Femur (tissue), 1 donor: Measurements from ENCODE around the gene SNX9.
"Not testable (repeated sequence)": the region's sequence is repeated elsewhere in the genome, so short reads cannot be mapped to it uniquely, and the experiment has no call there.

ENCODE experiments used
- DNase-seq: peaks from one replicate; pipeline ENCODE4 v3.0.0-alpha.2; 2017

SNX9 gene

GRCh38 chr6:157832250-157832967 lies 9.4 kb downstream of the SNX9 start:
- DNase-seq = no peak

- DNase-seq = no peak
Observed at GRCh38 chr6:157834549-157834948, 11.5 kb downstream of the SNX9 start.

- DNase-seq = no peak
Observed at GRCh38 chr6:157838718-157839430, 15.8 kb downstream of the SNX9 start.

- no peak for DNase-seq
Observed at GRCh38 chr6:157839606-157840005, 16.6 kb downstream of the SNX9 start.

GRCh38 chr6:157840261-157840660 lies 17.2 kb downstream of the SNX9 start:
- DNase-seq = no peak

- DNase-seq = no peak
Observed at GRCh38 chr6:157840776-157841175, 17.7 kb downstream of the SNX9 start.

- no peak for DNase-seq
Observed at GRCh38 chr6:157841211-157841840, 18.3 kb downstream of the SNX9 start.

- no peak for DNase-seq
Observed at GRCh38 chr6:157842212-157842611, 19.2 kb downstream of the SNX9 start.

GRCh38 chr6:157844196-157844595 lies 21.1 kb downstream of the SNX9 start:
- not testable (repeated sequence) for DNase-seq

GRCh38 chr6:157845493-157846259 lies 22.6 kb downstream of the SNX9 start:
- DNase-seq = no peak

- DNase-seq = no peak
Observed at GRCh38 chr6:157847846-157848245, 24.8 kb downstream of the SNX9 start.

GRCh38 chr6:157848693-157849092 lies 25.6 kb downstream of the SNX9 start:
- no peak for DNase-seq

GRCh38 chr6:157849288-157850017 lies 26.4 kb downstream of the SNX9 start:
- no peak for DNase-seq

GRCh38 chr6:157850030-157850429 lies 27.0 kb downstream of the SNX9 start:
- DNase-seq = no peak

- no peak for DNase-seq
Observed at GRCh38 chr6:157853018-157853805, 30.2 kb downstream of the SNX9 start.

- DNase-seq = no peak
Observed at GRCh38 chr6:157853902-157854502, 31.0 kb downstream of the SNX9 start.

- no peak for DNase-seq
Observed at GRCh38 chr6:157855325-157855724, 32.3 kb downstream of the SNX9 start.

- DNase-seq = not testable (repeated sequence)
Observed at GRCh38 chr6:157855804-157856203, 32.8 kb downstream of the SNX9 start.

GRCh38 chr6:157858664-157859063 lies 35.6 kb downstream of the SNX9 start:
- not testable (repeated sequence) for DNase-seq

GRCh38 chr6:157859775-157860504 lies 36.9 kb downstream of the SNX9 start:
- DNase-seq = no peak
